ENCODE measurements around the gene NOTUM. TPM values are rescaled to one million over a fixed set of nuclear protein-coding genes. Genes with fewer than 3 reads are reported as not detected.

Gene NOTUM
- total and polyA plus RNA-seq, 2 of the 4 experiments (the other 2 are of a cell fraction), result 0.05 TPM; not detected in 1

DNA sequence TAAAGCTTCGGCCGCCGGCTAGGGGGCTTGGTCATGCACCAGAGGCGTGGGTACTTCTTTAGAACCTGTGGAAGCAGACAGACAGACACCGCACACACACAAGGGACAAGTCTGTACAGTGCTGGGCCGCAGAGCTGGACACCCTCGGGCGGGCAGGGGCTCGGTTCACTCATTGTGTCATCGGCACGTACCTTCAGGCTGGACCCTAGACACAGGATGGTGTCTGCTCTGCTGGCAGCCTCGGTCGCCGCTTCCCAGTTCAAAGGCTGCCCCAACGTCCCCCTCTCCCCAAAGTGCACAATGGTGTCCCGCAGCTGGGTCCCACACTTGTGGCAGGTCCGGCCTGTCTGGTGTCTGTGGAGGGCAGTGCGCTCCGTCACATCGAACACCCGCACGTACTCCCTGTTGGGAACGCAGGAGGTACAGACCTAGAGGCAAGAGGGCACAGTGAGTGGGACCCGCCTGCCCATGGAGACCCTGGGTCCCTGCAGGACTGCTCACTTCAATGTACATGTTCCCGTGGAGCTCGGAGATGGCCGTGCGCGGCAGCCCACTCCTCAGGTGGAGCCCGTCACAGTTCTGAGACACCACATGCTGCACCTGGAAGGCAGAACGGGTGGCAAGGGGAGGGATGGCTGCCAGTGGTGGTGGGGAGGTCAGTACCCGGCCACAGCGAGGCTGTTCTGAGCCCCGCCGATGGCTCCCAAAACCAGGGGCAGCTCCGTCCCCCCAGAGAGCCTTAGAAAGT, 46.7 kb downstream of the NOTUM start:
- H2AFZ ChIP-seq (replicated peaks; ENCODE audit: low read length, poor library complexity), result no peak overlapping the region
- H3K4me2 ChIP-seq (ENCODE audit: low read depth, low read length), result no peak overlapping the region
- no TSS peak for BruUV-seq (replicated peaks)
- H4K20me1 ChIP-seq (ENCODE audit: insufficient read depth, low read length), result peaks cover 53% of the 10 kb centered on the region
- ChIA-PET CTCF (no interaction called here), POLR2A (ENCODE audit: unreplicated experiment) (no interaction called here)
- no peak overlapping the region for H4K91ac ChIP-seq (ENCODE audit: insufficient read depth, low read depth, low read length)
- no peak for ATAC-seq (ENCODE audit: low read depth)
- no peak overlapping the region for H3K4me3 ChIP-seq (ENCODE audit: insufficient read depth, low read depth, low read length)
- intact Hi-C loops (cut with micrococcal nuclease) (no loop called here), in situ Hi-C loops (cut with MboI; ENCODE audit: low sequenced_read_pairs) (no loop called here), dilution Hi-C loops (cut with HindIII; ENCODE audit: low sequenced_read_pairs, unreplicated experiment) (no loop called here)
- no peak overlapping the region for H2AK9ac ChIP-seq (replicated peaks; ENCODE audit: low read depth, low read length, poor library complexity)
- peaks cover 13% of the 10 kb centered on the region for H3K4me1 ChIP-seq (ENCODE audit: control insufficient read depth, insufficient read depth, low read length)
- no peak overlapping the region for H4K8ac ChIP-seq (ENCODE audit: low read depth in 2 of 2, low read length in 2 of 2)
- TF ChIP-seq NFE2L2 (IDR thresholded peaks at IDR 0.05; ENCODE audit: low read depth, low read length) (no peak), RCOR1 (IDR thresholded peaks at IDR 0.05; ENCODE audit: insufficient replicate concordance, low read length) (no peak), MAZ (IDR thresholded peaks at IDR 0.05; ENCODE audit: borderline replicate concordance, low read depth, low read length) (no peak), BHLHE40 (IDR thresholded peaks at IDR 0.05; ENCODE audit: low read depth, low read length) (no peak), MAFK (IDR thresholded peaks at IDR 0.05; ENCODE audit: low read depth, low read length) (no peak), RFX5 (IDR thresholded peaks at IDR 0.05; ENCODE audit: low read depth, low read length) (no peak), MXI1 (IDR thresholded peaks at IDR 0.05; ENCODE audit: borderline replicate concordance, low read depth, low read length) (no peak), SMC3 (IDR thresholded peaks at IDR 0.05; ENCODE audit: low read depth, low read length) (no peak), CHD1 (IDR thresholded peaks at IDR 0.05; ENCODE audit: low read depth, low read length) (no peak), POLR2A (IDR thresholded peaks at IDR 0.05; ENCODE audit: low read depth, low read length) (no peak)
- TF ChIP-seq, protein P1, sequence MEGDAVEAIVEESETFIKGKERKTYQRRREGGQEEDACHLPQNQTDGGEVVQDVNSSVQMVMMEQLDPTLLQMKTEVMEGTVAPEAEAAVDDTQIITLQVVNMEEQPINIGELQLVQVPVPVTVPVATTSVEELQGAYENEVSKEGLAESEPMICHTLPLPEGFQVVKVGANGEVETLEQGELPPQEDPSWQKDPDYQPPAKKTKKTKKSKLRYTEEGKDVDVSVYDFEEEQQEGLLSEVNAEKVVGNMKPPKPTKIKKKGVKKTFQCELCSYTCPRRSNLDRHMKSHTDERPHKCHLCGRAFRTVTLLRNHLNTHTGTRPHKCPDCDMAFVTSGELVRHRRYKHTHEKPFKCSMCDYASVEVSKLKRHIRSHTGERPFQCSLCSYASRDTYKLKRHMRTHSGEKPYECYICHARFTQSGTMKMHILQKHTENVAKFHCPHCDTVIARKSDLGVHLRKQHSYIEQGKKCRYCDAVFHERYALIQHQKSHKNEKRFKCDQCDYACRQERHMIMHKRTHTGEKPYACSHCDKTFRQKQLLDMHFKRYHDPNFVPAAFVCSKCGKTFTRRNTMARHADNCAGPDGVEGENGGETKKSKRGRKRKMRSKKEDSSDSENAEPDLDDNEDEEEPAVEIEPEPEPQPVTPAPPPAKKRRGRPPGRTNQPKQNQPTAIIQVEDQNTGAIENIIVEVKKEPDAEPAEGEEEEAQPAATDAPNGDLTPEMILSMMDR (conservative IDR thresholded peaks at IDR 0.05; ENCODE audit: low read depth, low read length), result no peak
- TF ChIP-seq, protein P2, sequence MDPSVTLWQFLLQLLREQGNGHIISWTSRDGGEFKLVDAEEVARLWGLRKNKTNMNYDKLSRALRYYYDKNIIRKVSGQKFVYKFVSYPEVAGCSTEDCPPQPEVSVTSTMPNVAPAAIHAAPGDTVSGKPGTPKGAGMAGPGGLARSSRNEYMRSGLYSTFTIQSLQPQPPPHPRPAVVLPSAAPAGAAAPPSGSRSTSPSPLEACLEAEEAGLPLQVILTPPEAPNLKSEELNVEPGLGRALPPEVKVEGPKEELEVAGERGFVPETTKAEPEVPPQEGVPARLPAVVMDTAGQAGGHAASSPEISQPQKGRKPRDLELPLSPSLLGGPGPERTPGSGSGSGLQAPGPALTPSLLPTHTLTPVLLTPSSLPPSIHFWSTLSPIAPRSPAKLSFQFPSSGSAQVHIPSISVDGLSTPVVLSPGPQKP (IDR thresholded peaks at IDR 0.05; ENCODE audit: borderline replicate concordance, low read depth, low read length), result no peak
- TF ChIP-seq, protein P3, sequence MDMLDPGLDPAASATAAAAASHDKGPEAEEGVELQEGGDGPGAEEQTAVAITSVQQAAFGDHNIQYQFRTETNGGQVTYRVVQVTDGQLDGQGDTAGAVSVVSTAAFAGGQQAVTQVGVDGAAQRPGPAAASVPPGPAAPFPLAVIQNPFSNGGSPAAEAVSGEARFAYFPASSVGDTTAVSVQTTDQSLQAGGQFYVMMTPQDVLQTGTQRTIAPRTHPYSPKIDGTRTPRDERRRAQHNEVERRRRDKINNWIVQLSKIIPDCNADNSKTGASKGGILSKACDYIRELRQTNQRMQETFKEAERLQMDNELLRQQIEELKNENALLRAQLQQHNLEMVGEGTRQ (IDR thresholded peaks at IDR 0.05; ENCODE audit: low read depth, low read length), result no peak
- H3K9me1 ChIP-seq (ENCODE audit: insufficient read depth, low read length), result peaks cover 16% of the 10 kb centered on the region; the same call in 1 of the 2 replicates
- no peak overlapping the region for H3K56ac ChIP-seq (ENCODE audit: extremely low read depth, insufficient read depth, low read length)
- no peak overlapping the region for H3K23ac ChIP-seq (ENCODE audit: low read depth, low read length)
- no peak overlapping the region for H4K5ac ChIP-seq (ENCODE audit: low read depth, low read length)
- no peak for DNase-seq
- no peak overlapping the region for H3K14ac ChIP-seq (replicated peaks; ENCODE audit: low read depth, low read length)
- no peak overlapping the region for H3K4ac ChIP-seq (ENCODE audit: low read depth, low read length)
- H3K18ac ChIP-seq (ENCODE audit: low read depth, low read length), result no peak overlapping the region
- no peak overlapping the region for H3K9ac ChIP-seq (ENCODE audit: low read depth, low read length)
- H2BK15ac ChIP-seq (ENCODE audit: low read depth, low read length), result no peak overlapping the region
- no peak overlapping the region for H2BK20ac ChIP-seq (ENCODE audit: low read depth, low read length)
- H2BK120ac ChIP-seq (ENCODE audit: low read depth, low read length), result no peak overlapping the region
- H3K27ac ChIP-seq (ENCODE audit: insufficient read depth, low read length), result no peak overlapping the region
- H3K27me3 ChIP-seq (ENCODE audit: control insufficient read depth, insufficient read depth, low read length), result no peaks in the 10 kb centered on the region
- no peak overlapping the region for H2BK5ac ChIP-seq (ENCODE audit: low read depth, low read length, poor library complexity, severe bottlenecking)
- H3K36me3 ChIP-seq (ENCODE audit: control insufficient read depth, insufficient read depth, low read length), result peaks cover 43% of the 10 kb centered on the region
- 98% methylated on average over 22 of the region's 36 CpGs; no CpG with 5 or more reads in 1 of the 2 experiments for WGBS, 2 experiments (ENCODE audit: extremely low coverage in 2 of 2, insufficient read length in 1 of 2)
- no peaks in the 10 kb centered on the region for H3K9me3 ChIP-seq (ENCODE audit: control insufficient read depth, insufficient read depth, low read length)
- H2AK5ac ChIP-seq (ENCODE audit: low read depth, low read length), result no peak overlapping the region
- peaks cover 15 to 64% of the 10 kb centered on the region in 2 experiments for H3K79me1 ChIP-seq (ENCODE audit: low read depth in 1 of 2, low read length in 2 of 2)
